RPMI8226 (cell line): ENCODE measurements around the gene CELF4.
"Not testable (repeated sequence)": the region's sequence is repeated elsewhere in the genome, so short reads cannot be mapped to it uniquely, and the experiment has no call there.

ENCODE experiments used
- DNase-seq: peaks from one replicate; pipeline ENCODE4 v3.0.0-alpha.2; 2015

The CELF4 gene

DNA sequence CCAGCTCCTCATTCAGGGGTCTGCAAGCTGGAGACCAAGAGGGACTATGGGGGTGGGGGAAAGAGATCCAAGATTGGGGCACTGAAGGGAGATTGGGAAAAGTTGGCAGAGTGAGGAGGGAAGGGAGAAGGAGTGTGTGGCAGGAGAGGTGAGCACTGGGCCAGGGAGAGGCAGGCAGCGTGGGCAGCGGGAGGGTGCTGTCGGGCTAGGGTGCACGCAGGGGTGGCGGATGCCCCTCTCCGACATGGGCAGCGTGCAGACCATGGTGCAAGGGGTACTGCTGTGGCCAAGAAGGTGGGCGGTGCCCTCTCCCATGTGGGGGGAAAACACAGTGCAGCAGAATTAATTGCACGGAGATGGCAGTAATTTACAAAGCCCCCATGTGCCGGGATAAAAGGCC lies 74.1 kb downstream of the CELF4 start:
- DNase-seq = no peak

DNA sequence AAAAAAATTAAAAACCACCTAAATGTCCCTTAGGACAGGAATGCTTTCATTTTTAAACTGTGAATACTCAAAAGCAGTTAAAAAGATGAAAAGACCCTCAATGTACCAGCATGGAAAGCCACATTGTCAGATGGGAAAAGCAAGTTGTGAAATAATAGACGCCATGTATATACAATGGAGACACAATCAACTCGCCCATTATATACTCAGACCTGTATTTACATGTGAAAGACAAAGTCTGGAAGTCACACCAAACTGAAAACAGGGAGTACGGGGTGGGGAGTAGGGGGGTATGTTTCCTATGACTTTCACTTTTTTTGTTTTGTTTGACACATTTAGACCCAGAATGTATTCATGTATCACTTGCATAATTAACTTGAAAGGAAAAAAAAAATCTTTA lies 75.6 kb downstream of the CELF4 start:
- DNase-seq = no peak

DNA sequence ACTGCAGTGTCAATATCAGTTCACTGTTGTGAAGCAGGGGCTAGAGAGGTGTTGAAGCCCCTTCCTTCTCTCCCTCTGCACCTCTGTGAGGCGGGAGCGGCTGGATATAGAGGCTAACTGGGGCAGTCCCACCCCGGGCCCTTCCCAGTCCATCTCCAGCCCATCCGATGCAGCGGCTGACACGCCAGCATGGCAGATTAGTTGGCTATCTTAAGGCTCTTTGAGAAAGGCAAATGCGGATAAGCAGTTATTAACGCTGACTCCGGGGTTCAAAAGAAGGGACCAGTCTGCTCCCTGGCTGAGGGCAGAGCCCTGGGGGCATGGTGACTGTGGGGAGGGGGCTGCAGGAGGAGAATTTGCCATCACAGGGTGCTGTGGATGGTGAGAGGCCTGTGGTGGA lies 76.6 kb downstream of the CELF4 start:
- DNase-seq = no peak

DNA sequence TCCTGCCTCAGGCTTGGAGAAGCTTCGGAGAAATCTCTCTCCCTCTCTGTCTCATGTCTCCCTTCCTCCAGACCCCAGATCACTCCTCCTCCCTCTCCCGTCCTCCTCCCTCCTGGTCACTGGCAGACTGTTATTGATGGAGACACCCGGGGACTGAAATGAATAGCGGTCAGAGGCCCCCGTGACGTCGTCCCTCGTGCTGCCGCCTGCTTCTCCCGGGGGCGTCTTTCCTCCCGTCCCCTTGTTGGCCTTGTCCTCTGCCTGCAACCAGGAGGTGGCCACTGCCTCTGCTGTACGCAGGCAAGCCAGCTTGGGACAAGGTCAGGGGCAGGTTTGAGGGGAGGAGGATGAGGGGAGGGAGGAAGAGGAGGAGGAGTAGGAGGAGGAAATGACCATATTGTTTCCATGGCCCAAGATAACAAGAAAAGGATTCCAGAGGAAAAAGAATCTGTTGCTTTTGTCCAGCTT lies 78.2 kb downstream of the CELF4 start:
- DNase-seq = no peak

DNA sequence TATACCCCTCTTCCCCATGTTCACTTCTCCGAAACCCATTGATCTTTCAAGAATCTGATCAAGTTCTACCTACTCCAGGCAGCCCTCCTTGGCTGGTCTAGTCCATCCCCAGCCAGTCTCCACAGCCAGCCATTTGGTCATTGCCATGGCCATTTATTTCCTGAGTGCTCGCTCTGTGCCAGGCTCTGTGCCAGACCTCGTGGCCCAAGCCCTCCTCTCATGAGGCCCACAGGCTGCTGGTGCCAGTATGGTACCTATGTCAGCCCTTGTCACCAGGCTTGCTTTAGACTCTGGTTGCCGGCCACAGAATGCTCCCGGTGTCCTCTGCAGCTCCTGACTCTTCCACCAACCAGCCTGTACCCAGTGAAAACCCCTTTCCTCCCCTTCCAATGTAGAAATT lies 78.8 kb downstream of the CELF4 start:
- DNase-seq = no peak

DNA sequence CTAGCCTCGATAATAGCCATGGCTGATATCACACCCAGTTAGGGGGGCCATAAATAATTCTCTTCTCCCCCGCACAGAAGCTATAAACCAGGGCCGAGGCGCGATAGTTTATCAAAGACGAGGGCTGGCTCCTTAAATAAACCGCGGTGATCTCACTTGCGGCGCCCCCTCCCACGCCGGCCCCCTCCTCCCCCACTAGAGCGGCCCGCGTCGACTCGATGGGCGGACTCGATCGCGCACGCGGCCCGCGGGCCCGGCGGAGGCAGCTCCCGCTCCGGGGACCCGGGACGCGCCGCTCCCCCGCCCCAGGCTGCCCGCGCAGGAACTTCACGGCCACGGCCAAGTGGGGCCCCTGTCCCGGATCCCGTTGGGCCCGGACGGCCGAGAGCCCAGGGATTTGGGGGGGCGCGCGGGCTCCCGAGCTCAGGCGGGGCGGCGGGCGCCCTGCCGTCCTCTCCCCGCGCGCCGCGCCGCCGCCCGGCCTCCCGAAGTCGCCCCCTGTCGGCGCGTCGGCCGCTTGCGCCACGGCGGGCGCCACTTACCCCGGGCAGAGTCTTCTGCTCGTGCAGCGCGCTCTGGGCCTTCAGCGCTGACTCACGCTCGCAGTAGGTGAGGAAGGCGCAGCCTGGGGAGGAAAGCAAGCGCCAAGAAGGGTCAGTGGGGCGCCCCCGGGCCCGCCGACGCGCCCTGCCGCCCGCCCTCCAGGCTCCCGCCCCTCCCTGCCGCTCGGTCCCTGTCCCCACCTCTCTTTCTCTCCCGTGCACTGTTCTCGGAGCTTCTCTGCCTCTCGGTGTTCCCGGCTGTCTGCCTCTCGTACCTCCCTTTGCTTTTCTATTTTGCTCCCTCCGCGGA lies 80.4 kb downstream of the CELF4 start:
- peak; percentile 65 for DNase-seq

DNA sequence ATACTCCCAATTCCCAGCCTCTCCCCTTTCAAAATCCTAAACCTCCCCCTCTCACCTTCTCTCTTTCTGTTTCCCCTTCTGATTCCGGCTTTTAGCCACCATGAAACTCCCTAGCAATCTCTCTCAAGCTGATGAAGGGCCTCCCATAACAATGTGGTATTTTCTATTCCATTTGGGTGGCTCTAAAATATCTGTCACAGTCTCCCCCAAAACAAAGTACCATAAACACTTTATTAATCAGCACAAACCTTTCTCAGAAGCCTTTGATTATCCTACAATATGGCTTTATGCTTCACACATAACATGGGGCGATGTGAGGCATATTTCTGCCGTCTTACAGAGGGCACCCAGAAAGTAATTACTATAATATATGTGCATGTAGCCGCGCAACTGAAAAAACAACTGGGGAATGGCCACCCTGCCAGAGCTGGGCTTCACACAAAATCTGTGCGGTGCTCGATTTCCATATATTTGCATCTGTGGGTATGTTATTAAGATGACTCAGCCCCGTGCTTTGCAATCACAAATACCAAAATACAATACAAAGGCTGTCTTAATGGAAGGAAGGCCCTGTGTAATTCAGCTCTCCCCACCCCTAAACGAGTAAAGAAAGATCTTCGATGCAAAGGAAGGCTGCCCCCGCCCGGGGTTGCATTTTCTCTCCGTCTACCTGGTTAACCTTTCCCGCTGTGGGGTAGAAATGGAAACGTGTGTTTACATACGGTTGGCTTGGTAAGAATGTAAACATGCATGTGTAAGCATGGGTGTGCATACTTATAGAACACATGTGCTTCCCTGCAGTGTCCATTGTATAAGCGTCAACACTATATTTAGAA lies 81.4 kb downstream of the CELF4 start:
- no peak for DNase-seq

DNA sequence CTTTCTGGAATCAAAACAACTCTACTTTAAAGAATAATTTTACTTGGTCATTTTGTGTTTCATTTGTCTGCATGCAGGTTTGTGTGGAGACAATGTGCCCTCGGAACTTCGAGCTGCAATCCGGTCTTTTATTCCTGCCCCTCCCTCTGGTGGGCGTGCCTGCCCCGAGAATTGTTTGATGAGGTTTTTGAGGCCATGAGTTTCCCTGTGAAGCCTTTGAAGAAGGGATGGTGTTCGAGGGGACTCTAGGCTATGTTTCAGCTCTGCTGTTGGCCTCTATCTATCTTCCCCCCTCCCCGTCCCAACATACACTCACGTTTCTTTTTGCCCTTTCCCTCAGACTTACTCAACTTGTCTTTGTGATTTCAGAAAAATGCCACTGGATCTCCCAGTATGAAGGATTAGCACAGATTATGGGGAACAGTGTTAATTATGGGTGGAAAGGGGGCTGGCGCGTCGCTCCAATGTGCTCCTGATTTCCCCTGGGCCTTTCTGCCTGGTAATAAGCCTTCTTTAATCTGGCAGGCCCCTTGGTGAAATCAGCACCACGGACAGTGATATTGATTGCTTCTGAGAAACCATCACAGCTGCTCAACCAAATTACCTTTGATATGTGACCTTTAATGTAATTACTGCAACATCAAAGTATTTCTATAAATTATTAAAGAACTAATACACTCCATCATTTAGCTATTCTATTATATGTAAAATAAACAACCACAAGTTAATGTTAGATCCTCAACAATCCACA lies 82.2 kb downstream of the CELF4 start:
- DNase-seq = peak; percentile 48

DNA sequence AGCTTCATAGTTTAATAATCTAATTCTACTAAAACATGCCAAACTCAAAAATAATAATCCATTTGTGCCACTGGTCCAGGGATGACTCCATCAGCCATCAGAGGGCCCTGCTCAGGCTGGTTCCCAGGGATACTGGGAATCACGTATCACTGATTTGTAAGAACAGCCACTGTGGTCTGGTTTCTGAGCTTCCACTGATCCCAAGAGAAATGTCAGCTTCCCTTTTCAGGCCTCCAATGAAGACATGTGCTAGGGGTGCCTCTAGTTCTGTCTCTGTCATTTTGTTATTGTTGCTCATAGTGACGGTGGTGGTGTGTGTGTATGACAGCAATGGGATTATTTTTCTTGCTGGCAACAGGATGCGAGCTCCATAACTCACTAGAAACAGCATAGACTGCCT lies 83.2 kb downstream of the CELF4 start:
- no peak for DNase-seq

DNA sequence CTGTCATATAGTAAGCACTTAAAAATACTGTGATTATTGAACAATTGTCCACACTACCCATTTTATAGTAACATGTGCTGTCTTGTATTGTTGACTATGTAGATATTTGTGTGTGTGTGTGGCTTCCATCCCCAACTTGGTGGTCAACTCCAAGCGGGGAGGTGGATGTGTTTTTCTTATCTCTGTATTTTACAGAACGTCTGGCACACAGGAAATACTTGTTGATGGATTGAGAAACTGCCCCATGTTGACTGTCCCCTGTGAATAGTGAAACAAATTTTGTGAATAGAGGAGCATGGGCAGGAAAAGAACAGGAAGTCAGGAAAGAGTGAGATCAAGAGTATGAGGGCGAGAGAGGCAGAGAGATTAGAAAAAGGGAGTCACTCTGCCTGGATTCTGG lies 83.6 kb downstream of the CELF4 start:
- DNase-seq = no peak

DNA sequence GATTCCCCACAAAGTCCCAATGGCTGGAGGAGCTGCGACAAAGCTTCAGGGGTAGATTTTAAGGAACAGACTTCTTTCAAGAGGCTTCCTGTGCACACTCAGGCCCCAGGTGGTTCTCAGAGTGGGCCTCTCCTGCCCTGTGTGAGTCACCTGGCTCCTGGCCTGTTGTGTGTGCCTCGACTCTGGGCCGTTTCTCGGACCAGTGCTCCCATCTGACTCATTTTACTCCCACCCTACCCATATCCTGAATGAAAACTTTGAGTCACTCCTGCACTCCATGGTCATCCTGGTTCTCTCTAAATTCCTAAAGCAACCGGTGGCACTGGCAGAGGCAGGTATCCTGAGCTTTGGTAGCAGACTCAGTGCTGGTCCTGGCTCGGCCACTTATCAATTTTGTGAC lies 84.1 kb downstream of the CELF4 start:
- DNase-seq = no peak

DNA sequence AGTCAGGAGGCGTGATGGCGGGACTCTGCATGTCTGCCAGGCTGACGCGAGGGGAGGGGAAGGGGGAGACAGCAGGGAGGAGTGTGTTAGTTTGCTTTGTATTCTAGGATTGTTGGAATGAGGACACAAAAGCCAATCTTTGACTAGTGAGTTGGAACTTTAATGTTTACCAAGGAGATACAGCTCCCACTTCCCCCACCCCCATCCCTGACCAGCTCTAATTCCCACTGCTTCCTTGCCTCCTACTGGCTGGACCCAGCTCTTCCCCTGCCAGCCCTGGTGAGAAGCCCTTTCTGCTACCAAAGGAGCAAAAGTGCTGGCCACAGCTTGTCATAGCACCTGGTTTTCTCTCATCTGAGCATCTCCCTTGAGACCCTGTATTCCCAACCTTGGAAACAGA lies 84.5 kb downstream of the CELF4 start:
- no peak for DNase-seq

DNA sequence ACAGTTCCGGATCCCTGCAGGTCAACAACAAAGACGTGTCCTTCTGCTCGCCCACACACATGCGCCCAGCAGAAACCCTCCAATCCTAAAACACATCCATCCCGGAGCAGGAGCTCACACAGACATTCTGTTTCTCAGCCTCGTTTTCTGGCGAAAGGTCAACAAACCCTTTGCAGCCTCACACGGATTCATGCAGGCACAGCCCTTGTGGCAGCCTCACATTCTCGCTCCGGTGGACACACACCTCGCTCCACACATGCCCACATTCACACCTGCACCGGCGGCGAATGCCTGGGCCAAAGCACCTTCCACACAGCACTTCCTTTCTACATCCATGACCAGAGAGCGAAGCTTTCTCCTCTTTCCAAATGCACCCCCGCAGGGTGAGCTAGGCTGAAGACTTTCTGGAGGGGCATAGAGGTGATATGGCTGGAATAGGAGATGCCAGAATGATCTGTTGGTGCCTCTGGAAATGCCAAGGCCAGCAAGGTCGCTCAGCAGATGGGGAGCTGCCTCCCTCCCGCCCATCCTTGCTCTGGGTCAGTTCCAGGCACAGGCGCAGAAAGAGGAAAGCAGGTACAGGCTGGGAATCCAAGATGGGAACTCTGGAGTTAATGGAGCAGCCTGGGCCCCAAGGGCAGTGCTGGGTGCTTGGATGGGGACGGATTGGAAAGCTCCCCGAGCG lies 88.8 kb downstream of the CELF4 start:
- DNase-seq = no peak

DNA sequence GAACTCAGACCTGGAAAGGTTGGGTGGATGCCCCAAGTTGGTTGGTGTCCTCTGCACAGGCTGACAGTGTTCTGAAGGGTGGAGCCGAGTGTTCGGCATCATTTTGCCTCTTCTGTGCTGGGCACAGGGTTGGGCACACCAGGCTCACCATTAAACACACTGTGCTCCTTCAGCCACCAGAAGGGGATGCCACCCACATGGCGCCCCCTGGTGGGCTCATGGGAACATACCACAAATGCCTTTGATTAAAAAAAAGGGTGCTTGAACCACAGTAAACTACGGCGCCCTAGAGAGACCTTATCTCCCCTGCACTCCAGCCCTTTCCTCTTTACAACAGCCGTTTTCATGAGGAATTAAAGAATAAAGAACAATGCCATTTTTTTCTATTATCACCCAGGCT lies 89.4 kb downstream of the CELF4 start:
- peak; percentile 65 for DNase-seq

DNA sequence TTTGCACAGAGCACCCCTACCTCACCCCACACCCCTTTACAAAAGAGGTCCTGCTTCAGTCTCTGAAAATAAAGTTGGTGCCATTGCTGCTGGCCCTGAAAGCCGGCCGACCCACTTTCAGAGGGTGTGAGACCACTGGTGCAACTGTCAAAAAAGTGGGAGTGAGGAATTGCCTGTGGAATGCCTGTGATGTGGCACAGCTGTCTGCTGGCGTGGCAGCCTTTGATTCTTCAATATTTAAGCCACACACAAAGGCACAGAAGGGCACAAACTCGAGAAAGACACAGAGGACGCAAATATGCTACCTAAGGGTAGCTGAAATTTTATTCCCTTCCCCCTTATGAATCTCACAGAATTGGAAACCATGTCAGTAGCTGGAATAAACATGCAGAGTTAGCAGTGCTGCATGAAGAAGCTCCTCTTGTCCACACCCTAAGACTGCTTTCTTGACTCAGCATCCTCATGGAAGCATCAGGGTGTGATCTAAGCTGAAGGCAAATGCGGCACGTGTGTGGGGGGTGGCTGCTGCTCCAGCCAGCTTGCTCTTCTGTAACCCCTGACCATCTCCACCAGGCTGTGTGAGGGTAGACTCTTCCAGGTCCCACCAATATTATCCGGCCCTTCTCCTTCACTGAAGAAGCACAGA lies 92.3 kb downstream of the CELF4 start:
- DNase-seq = no peak

DNA sequence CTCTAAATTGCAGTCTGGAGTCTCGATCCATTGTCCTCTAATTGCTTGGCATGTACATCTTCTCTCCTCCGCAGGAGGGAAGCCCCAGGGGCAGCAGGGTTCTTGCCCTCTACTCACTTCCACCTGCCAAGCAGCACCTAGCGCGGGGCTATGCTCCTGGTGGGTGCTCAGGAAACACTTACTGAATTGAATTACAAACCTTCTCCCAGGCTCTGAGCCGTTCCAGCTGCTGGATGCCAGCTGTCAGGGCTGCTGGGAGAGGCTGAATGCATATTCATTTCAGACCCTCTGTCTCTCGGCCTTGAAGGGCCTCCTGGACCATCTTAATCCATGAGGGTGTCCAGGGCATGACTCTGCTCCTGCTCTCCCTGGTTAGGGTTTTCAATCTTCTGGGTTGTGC lies 94.0 kb downstream of the CELF4 start:
- no peak for DNase-seq

DNA sequence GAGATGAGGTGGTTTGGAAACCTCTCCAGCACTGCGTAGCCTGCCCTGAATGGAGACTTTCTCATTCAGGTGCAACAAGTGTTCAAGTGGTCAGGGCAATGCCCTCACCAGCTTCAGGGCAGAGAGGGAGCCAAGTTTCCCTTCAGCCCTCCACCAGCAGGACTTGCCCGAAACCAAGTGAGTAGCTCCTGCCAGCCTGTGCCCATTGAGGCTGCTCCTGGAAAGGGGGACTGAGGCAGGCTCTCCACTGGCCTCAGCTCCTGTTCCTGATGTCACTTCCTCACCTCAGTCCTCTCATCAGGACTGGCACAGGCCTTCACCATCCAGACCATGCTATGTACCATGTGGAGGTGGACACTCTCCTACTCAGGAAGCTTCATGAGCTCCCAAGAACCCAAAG lies 94.6 kb downstream of the CELF4 start:
- no peak for DNase-seq

DNA sequence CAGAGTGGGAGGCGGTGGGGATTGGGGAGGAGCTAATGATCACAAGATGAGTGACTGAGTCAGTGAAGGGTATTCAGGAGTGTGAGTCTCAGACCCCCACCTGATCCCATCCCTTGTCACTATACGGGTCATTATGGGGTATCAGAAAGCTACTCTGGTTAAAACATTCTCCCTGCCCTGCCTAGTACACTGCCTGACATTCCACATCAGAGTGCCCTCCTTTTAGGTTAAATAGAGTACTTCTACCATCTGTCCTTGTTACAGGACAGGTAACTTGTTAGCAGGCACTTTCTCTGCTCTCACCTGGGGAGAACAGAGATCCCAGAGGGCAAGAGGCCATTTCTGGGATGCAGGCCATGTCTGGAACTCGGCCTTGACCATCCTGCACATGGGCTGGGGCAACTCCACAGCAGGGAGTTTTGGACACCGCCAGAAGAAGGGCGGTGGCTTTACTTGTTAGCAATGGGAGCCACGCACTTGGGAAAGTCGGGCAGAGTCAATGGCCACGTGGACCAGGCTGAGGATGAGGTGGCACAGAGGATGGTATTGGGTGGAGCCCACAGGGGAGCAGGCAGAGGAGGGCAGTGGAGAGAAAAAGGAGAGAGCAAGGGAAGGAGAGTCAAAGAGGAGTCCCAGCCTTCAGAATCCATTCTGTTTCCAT lies 98.5 kb downstream of the CELF4 start:
- no peak for DNase-seq

DNA sequence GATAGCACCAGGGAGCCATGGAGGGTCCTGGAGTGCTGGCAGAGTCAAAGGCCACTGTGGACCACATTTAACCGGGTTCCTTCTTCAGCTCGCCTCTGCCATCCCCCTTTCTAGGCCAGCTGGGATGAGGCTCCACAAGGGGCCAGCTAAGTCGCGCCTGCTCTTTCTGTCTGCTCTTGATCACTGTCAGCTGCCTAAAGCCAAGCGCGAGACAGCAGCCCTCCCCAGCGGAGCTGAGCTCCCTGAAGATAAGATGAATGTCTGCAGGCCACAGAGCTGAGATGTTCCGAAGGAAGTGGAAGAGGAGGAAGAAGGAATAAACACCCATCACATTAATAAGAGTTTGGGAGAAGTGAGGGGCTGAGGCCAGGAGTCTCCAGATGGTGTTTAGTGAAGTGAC lies 99.6 kb downstream of the CELF4 start:
- DNase-seq = no peak

DNA sequence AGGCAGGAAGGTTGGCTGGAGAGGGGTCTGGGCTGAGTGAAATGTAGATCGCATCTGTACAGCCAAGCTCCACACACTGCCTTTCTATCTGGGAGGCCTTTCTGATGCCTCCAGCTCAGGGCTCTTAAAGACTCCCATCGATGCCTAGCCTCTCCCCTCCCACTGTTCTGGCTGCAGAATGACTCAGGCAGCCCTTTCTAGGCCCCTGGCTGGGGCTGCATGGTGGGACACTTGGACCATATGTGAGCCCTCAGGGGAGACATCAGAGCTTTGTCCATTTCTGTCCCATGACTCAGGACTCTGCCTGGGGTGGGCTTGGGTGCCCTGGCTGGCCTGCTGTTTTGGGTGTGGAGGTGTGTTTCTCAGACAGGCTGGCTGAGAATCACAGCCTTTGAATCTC lies 101.3 kb downstream of the CELF4 start:
- DNase-seq = no peak

DNA sequence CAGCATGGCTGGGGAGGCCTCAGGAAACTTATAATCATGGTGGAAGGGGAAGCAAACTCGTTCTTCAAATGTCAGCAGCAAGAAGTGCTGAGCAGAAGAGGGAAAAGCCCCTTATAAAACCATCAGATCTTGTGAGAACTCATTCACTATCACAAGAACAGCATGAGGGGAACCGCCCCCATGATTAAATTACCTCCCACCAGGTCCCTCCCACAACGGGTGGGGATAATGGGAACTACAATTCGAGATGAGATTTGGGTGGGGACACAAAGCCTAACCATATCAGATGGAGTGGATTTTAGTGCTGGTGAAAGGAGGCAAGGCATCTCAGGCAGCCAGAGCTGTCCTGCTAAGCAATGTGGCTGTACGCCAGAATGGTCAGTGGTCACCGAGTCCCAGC lies 104.3 kb downstream of the CELF4 start:
- DNase-seq = not testable (repeated sequence)

DNA sequence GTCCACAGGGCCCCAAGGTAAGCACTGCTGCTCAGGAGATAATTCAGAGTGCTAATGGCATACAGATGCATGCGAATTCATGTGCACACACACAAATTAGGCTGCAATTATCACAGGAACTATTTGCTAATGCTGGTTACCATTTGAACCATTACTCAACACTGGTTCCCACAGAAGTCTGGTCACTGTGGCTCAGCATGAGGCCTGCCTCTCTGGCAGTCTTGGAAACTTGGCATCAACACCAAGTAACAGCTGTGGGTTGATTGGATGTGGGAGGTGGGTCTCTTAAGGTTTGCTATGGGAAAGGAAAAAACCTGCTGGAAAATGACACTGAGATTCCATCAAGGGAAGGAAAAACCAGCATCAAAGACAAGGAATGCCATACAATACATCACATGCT lies 105.0 kb downstream of the CELF4 start:
- no peak for DNase-seq
